ENCODE data around the gene CTDNEP1. TPM values are rescaled to one million over a fixed set of nuclear protein-coding genes. Genes with fewer than 3 reads are reported as not detected.

Gene CTDNEP1
- total and polyA plus RNA-seq, 7 donors = 171 to 332 (median 217) TPM

DNA sequence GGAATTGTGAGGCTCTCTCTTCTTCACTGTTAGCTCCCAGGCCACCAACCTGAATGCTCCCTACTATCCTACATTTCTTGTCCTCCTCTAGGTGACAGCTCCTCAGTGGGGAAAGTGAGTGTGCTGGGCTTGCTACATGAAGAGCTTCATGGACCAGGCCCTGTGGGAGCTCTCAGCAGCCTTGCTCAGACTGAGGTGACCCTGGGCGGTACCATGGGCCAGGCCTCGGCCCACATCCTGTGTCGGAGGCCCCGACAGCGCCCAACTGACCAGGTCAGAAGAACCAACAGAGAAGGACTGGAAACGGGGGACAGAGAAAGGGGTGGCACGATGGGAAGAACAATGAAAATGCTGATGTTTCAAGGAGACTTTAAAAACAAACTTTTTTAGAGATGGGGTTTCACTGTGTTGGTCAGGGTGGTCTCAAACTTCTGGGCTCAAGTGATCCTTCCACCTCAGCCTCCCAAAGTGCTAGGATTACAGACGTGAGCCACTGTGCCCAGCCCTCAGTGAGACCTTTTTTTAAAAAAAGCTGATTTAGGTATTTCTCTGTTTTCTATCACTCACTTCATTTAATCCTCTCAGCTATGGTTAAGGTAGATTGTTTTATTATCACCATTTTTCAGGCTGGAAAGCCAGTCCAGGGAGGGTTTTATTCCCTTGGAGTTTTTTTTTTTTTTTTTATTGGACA lies 5.4 kb upstream of the CTDNEP1 start:
- Histone ChIP-seq H3K27me3 (ENCODE audit: insufficient read depth in 3 of 3, low read length in 2 of 3) (peaks cover 0 to 16% (median 6%) of the 10 kb centered on the region in 3 donors), H3K9me3 (no peaks in the 10 kb centered on the region), H3K4me3 (no peak overlapping the region), H3K36me3 (ENCODE audit: insufficient read depth in 1 of 2, low read depth in 1 of 2) (peaks cover 2 to 68% of the 10 kb centered on the region in 2 donors), H3K4me1 (peaks cover 18% of the 10 kb centered on the region), H3K27ac (no peak overlapping the region)
- 88 to 95% (median 91%) methylated on average over 8 of the region's 8 CpGs for WGBS, 3 donors
- TF ChIP-seq, protein P1, sequence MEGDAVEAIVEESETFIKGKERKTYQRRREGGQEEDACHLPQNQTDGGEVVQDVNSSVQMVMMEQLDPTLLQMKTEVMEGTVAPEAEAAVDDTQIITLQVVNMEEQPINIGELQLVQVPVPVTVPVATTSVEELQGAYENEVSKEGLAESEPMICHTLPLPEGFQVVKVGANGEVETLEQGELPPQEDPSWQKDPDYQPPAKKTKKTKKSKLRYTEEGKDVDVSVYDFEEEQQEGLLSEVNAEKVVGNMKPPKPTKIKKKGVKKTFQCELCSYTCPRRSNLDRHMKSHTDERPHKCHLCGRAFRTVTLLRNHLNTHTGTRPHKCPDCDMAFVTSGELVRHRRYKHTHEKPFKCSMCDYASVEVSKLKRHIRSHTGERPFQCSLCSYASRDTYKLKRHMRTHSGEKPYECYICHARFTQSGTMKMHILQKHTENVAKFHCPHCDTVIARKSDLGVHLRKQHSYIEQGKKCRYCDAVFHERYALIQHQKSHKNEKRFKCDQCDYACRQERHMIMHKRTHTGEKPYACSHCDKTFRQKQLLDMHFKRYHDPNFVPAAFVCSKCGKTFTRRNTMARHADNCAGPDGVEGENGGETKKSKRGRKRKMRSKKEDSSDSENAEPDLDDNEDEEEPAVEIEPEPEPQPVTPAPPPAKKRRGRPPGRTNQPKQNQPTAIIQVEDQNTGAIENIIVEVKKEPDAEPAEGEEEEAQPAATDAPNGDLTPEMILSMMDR (IDR thresholded peaks at IDR 0.05) = no peak
- no peak for ATAC-seq
- intact Hi-C loops (cut with DNase I) = no loop called here
- no peak for DNase-seq

DNA sequence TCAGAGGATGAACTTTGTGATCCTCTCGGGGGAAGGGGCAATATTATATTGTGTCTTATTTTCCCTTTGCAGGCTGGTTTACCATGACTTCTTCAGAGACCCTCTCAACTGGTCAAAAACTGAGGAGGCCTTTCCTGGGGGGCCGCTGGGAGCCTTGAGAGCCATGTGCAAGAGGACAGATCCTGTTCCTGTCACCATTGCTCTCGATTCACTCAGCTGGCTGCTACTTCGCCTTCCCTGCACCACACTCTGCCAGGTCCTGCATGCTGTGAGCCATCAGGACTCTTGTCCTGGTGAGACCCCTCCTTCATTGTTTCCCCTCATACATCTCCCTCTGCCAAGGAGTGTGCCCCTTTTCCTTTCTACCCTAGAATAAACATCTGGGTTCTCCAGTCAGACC lies 3.0 kb upstream of the CTDNEP1 start:
- intact Hi-C loops (cut with DNase I) = no loop called here
- TF ChIP-seq, protein P1 (IDR thresholded peaks at IDR 0.05) = no peak

DNA sequence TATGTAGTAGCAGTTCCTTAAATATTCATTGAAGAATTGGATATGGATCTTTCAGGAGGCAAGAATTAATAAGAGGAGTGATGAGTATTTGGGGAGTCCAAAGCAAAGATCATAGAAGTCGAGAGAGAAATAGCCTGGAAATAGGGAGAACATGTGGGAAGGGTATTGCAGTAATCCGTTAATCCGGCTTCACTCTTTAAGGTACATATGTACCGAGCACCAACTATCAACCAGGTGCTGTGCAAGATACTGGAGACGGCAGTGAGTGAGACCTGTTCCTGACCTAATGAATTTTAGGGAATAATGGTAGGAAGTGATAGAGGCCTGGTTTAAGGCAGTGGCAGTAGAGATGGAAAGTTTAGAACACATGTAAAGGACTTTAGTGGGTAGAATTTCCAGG lies 1.5 kb upstream of the CTDNEP1 start:
- Histone ChIP-seq H3K27me3 (ENCODE audit: insufficient read depth in 3 of 3, low read length in 2 of 3) (no peaks in the 10 kb centered on the region), H3K9me3 (no peaks in the 10 kb centered on the region), H3K27ac (peak overlapping the region; percentile 99), H3K4me1 (peaks cover 36% of the 10 kb centered on the region), H3K4me3 (peak overlapping the region; percentile 99), H3K36me3 (ENCODE audit: insufficient read depth in 1 of 2, low read depth in 1 of 2) (peaks cover 2 to 51% of the 10 kb centered on the region in 2 donors)
- no peak for ATAC-seq
- 69 to 78% (median 69%) methylated on average over 5 of the region's 5 CpGs for WGBS, 3 donors
- DNase-seq = no peak
- intact Hi-C loops (cut with DNase I) = no loop called here
- TF ChIP-seq, protein P1 (IDR thresholded peaks at IDR 0.05) = no peak

More for the DNA sequence above, 3.0 kb upstream of the CTDNEP1 start:
- H3K27ac ChIP-seq = no peak overlapping the region
- DNase-seq (no peak), ATAC-seq (no peak)
- 91 to 94% (median 92%) methylated on average over 4 of the region's 4 CpGs for WGBS, 3 donors
- H3K36me3 ChIP-seq (ENCODE audit: insufficient read depth in 1 of 2, low read depth in 1 of 2) = peaks cover 2 to 65% of the 10 kb centered on the region in 2 donors
- peaks cover 21% of the 10 kb centered on the region for H3K4me1 ChIP-seq
- no peaks in the 10 kb centered on the region for H3K9me3 ChIP-seq
- no peaks in the 10 kb centered on the region for H3K27me3 ChIP-seq (ENCODE audit: insufficient read depth in 3 of 3, low read length in 2 of 3)
- no peak overlapping the region for H3K4me3 ChIP-seq

DNA sequence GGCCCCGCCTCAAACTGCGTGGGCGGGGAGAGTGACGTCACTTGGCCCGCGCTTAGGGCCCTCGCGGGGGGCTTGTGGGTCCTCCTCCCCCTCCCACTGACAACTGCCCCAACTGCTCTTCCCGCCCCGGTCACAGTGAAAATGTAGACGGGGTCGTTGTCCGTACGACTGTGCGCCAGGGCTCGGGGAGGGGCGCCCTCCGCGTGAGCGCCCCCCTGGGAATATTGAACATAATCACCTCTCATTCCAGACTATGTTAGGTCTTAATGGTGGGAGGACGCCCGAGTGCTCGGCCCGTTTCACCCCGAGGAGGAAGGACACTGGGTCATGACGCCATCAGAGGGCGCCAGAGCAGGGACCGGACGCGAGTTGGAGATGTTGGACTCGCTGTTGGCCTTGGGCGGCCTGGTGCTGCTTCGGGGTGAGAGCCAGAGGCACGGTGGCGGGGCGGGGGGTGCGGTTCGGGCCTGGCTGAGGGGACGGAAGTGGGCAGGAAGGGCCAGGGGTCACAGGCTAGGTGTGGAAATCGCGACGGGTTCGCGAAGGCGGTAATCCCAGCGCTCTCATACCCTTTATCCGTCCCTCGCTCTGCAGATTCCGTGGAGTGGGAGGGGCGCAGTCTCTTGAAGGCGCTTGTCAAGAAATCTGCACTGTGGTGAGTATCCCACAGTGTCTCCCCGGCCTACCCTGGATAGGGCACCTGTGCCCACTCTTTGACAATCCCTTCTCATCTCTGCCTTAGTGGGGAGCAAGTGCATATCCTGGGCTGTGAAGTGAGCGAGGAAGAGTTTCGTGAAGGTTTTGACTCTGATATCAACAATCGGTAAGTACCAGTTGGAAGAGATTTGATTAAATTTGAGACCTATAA lies 876 bp upstream of the CTDNEP1 start, which contains the start of gene ELP5:
TSS of gene ELP5 (plus strand) at position 40 of the 868 bp plus-strand sequence. CDS start at position 376, 336 bp downstream.
- Histone ChIP-seq H3K9me3 (no peaks in the 10 kb centered on the region), H3K27me3 (ENCODE audit: insufficient read depth in 3 of 3, low read length in 2 of 3) (no peaks in the 10 kb centered on the region), H3K27ac (peak within 1 kb of the TSS; percentile 99), H3K36me3 (ENCODE audit: insufficient read depth in 1 of 2, low read depth in 1 of 2) (peaks cover 2 to 44% of the 10 kb centered on the region in 2 donors), H3K4me3 (peak within 1 kb of the TSS; percentile 99), H3K4me1 (peaks cover 42% of the 10 kb centered on the region)
- peak; percentile 68 to 80 (median 72) for ATAC-seq
- intact Hi-C loops (cut with DNase I) = loop anchor here in 1 of 2 donors (1.0 kb wide), 1 partner anchor 44 kb away; no protein-coding TSS in a partner anchor
- WGBS, 3 donors = 1% methylated on average over 46 to 55 of the region's 55 CpGs
- DNase-seq = peak; percentile 96 to 98
- TF ChIP-seq, protein P1 (IDR thresholded peaks at IDR 0.05) = peak; percentile 21
